ENCODE results near the gene LTBP1.

The LTBP1 gene

DNA sequence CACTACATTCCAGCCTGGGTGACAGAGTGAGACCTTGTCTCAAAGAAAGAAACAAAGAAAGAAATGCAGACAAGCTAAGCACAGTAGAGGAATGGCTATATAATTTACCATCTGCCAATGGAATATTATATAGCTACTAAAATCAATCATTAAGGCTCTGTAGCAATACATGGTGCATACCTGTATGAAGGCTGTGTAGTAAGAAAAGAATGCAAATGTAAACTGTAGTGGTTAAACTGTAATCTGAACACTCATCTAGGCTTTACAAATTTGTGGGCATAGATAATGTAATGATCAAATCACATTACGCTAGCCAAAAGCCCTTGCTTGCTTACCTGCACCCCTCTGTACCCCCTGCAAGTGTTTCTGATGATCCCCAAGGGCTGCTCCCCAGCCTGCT lies 230.9 kb downstream of the LTBP1 start:
- no peaks in the 10 kb centered on the region for H3K27me3 ChIP-seq
- TF ChIP-seq CTCF (IDR thresholded peaks at IDR 0.05) = no peak
- no peak for DNase-seq
- H3K27ac ChIP-seq = peak overlapping the region; percentile 12 to 59
- H3K36me3 ChIP-seq = peaks cover 0 to 5% (median 0%) of the 10 kb centered on the region in 3 donors
- no peaks in the 10 kb centered on the region for H3K9me3 ChIP-seq
- H3K4me3 ChIP-seq = no peak overlapping the region
- H3K4me1 ChIP-seq = peaks cover 0 to 48% (median 2%) of the 10 kb centered on the region in 4 donors
- intact Hi-C loops (cut with DNase I; ENCODE audit: low total_unique reads) = no loop called here

GRCh38 chr2:33178209-33178608 lies 231.5 kb downstream of the LTBP1 start:
- DNase-seq = no peak
- H3K27ac ChIP-seq = peak overlapping the region in 1 of 2 donors; percentile 59
- no peak for TF ChIP-seq CTCF (IDR thresholded peaks at IDR 0.05)

DNA sequence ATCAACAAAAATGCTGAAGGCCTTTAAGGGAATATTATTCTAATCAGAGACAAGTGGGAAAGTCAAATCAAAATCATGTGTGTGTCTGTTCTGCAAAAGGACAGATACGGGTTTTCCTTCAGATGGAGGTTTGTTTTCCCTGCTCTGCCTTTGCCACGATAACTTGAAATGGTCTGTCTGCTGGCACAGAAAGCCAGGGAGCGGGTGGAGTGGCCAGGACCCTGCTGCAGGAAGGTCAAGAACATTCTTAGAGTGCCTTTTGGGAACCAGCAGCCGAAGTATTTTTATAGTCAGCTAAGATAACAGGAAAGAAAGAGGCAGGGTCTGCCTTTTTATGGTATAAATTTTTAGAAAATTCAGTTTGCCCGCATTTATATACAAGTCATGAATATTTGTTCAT lies 234.2 kb downstream of the LTBP1 start:
- no peak for TF ChIP-seq CTCF (IDR thresholded peaks at IDR 0.05)
- peak in 1 of 2 donors; percentile 73 for DNase-seq
- H3K36me3 ChIP-seq = peaks cover 0 to 11% (median 9%) of the 10 kb centered on the region in 3 donors
- peak overlapping the region; percentile 53 to 59 for H3K27ac ChIP-seq
- H3K4me1 ChIP-seq = peaks cover 0 to 77% (median 9%) of the 10 kb centered on the region in 4 donors
- H3K27me3 ChIP-seq = no peaks in the 10 kb centered on the region
- no peak overlapping the region for H3K4me3 ChIP-seq
- intact Hi-C loops (cut with DNase I; ENCODE audit: low total_unique reads) = no loop called here
- H3K9me3 ChIP-seq = no peaks in the 10 kb centered on the region

More at GRCh38 chr2:33178209-33178608, 231.5 kb downstream of the LTBP1 start:
- intact Hi-C loops (cut with DNase I; ENCODE audit: low total_unique reads) = no loop called here
- H3K4me3 ChIP-seq = no peak overlapping the region
- H3K36me3 ChIP-seq = peaks cover 0 to 5% (median 1%) of the 10 kb centered on the region in 3 donors
- no peaks in the 10 kb centered on the region for H3K9me3 ChIP-seq
- peaks cover 0 to 50% (median 2%) of the 10 kb centered on the region in 4 donors for H3K4me1 ChIP-seq
- H3K27me3 ChIP-seq = no peaks in the 10 kb centered on the region

- intact Hi-C loops (cut with DNase I; ENCODE audit: low total_unique reads) = no loop called here
- DNase-seq = no peak
- TF ChIP-seq CTCF (IDR thresholded peaks at IDR 0.05) = no peak
- Histone ChIP-seq H3K36me3 (peaks cover 0 to 12% (median 10%) of the 10 kb centered on the region in 3 donors), H3K4me3 (no peak overlapping the region), H3K27ac (peak overlapping the region; percentile 53 to 59), H3K9me3 (no peaks in the 10 kb centered on the region), H3K4me1 (peaks cover 0 to 79% (median 9%) of the 10 kb centered on the region in 4 donors), H3K27me3 (no peaks in the 10 kb centered on the region)
These were observed 234.7 kb downstream of the LTBP1 start for GRCh38 chr2:33181466-33181865.

DNA sequence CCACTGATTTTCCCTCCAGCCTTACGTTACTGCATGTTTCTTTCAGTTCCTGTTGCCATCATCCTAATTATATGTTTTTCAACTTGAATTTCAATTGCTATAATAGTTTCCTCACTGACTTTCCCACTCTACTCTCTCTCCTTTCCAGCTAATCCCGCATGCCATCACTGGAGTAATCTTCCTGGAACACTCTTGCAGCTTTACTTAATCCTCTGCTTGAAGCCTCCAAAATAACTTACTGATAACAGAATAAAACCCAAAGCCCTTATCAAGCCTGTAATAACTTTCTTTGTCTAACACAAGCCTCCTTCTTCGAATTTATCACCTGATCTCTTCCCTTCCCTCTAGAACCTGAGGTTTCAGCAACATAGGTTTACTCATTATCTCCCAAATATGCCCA lies 237.3 kb downstream of the LTBP1 start:
- no peak for TF ChIP-seq CTCF (IDR thresholded peaks at IDR 0.05)
- no peak for DNase-seq
- H3K36me3 ChIP-seq = peaks cover 9 to 36% (median 24%) of the 10 kb centered on the region in 3 donors
- H3K4me1 ChIP-seq = peaks cover 0 to 82% (median 8%) of the 10 kb centered on the region in 4 donors
- no peak overlapping the region for H3K4me3 ChIP-seq
- H3K9me3 ChIP-seq = no peaks in the 10 kb centered on the region
- peak overlapping the region; percentile 43 to 59 for H3K27ac ChIP-seq
- intact Hi-C loops (cut with DNase I; ENCODE audit: low total_unique reads) = no loop called here
- H3K27me3 ChIP-seq = no peaks in the 10 kb centered on the region

- Histone ChIP-seq H3K4me1 (peaks cover 0 to 76% (median 16%) of the 10 kb centered on the region in 4 donors), H3K36me3 (peaks cover 22 to 56% (median 37%) of the 10 kb centered on the region in 3 donors), H3K27ac (peak overlapping the region; percentile 24 to 59), H3K4me3 (no peak overlapping the region), H3K27me3 (no peaks in the 10 kb centered on the region), H3K9me3 (no peaks in the 10 kb centered on the region)
- no peak for DNase-seq
- intact Hi-C loops (cut with DNase I; ENCODE audit: low total_unique reads) = no loop called here
- no peak for TF ChIP-seq CTCF (IDR thresholded peaks at IDR 0.05)
These were observed 240.2 kb downstream of the LTBP1 start for GRCh38 chr2:33186937-33187336.
